Measurements from ENCODE around the gene EHHADH. TPM values are rescaled to one million over a fixed set of nuclear protein-coding genes. Genes with fewer than 3 reads are reported as not detected.

EHHADH gene
- total and polyA plus RNA-seq, 9 of the 15 experiments (the other 6 are each of a cell fraction or from before 2014, with no cell fraction given) = 3.6 to 6.4 (median 5.4) TPM

- intact Hi-C loops (cut with micrococcal nuclease) (loop anchor here (10.0 kb wide), 1 partner anchor 192 kb away; no protein-coding TSS in a partner anchor), in situ Hi-C loops (cut with MboI) (no loop called here)
- FAIRE-seq = no peak
Measured at GRCh38 chr3:185276415-185276814, 22.6 kb upstream of the EHHADH start.

More at GRCh38 chr3:185276415-185276814, 22.6 kb upstream of the EHHADH start:
- Histone ChIP-seq H3K27me3 (ENCODE audit: control insufficient read depth in 2 of 2, insufficient read depth in 2 of 2, low read length in 2 of 2) (no peaks in the 10 kb centered on the region; a peak in 1 of 5 replicates), H3K27ac (ENCODE audit: extremely low read depth, low read depth, low read length) (no peak overlapping the region), H2AFZ (ENCODE audit: low read depth, low read length) (no peak overlapping the region), H3K9ac (ENCODE audit: insufficient read depth in 1 of 2, low read depth in 2 of 2, low read length in 2 of 2) (no peak overlapping the region), H3K9me3 (replicated peaks; ENCODE audit: control insufficient read depth, insufficient read depth, low read depth, low read length) (no peaks in the 10 kb centered on the region), H3K4me3 (no peak overlapping the region), H3K79me2 (ENCODE audit: control insufficient read depth, insufficient read depth, low read length) (no peaks in the 10 kb centered on the region), H3K9me1 (ENCODE audit: control insufficient read depth, insufficient read depth, low read length) (no peaks in the 10 kb centered on the region), H3K4me2 (ENCODE audit: insufficient read depth, low read length) (no peak overlapping the region), H4K20me1 (replicated peaks; ENCODE audit: control insufficient read depth, insufficient read depth, low read length) (no peaks in the 10 kb centered on the region), H3K4me1 (replicated peaks in 1 of 2; ENCODE audit: control insufficient read depth in 2 of 2, insufficient read depth in 2 of 2, low read length in 2 of 2) (peaks cover 0 to 4% of the 10 kb centered on the region in 2 experiments; a peak in 2 of 5 replicates), H3K36me3 (ENCODE audit: control insufficient read depth, insufficient read depth, low read length) (no peaks in the 10 kb centered on the region)
- TF ChIP-seq ZSCAN29 (IDR thresholded peaks at IDR 0.05) (no peak), ZNF696 (CRISPR knock-in tag; conservative IDR thresholded peaks at IDR 0.05) (no peak), MXI1 (IDR thresholded peaks at IDR 0.05; ENCODE audit: low read depth, low read length) (no peak), PHF8 (IDR thresholded peaks at IDR 0.05; ENCODE audit: borderline replicate concordance, low read length) (no peak), HMGN3 (IDR thresholded peaks at IDR 0.05; ENCODE audit: borderline replicate concordance, extremely low read depth, insufficient read length, low read depth, low read length) (no peak), HDAC3 (IDR thresholded peaks at IDR 0.05; ENCODE audit: borderline replicate concordance, partially characterized antibody) (no peak), MBD2 (IDR thresholded peaks at IDR 0.05; ENCODE audit: borderline replicate concordance, low read depth) (no peak), XRCC4 (IDR thresholded peaks at IDR 0.05; ENCODE audit: extremely low read depth, insufficient read depth, insufficient read length) (no peak), SFPQ (IDR thresholded peaks at IDR 0.05; ENCODE audit: low read depth, low read length) (no peak)
- BruUV-seq (replicated peaks) = no TSS peak
- ATAC-seq = no peak
- 15% methylated on average over 4 of the region's 4 CpGs for WGBS (ENCODE audit: insufficient coverage, low coverage, missing lambda C conversion rate)
- no peak for DNase-seq (ENCODE audit: extremely low read depth in 1 of 4, low spot score in 3 of 4)
- CTCF ChIA-PET (ENCODE audit: low intra/inter-chr PET ratio) = no interaction called here
- POLR2A ChIA-PET = no interaction called here

Measured in K562 (cell line).